SK-N-SH (cell line): Measurements from ENCODE around the gene ZNF365. TPM values are rescaled to one million over a fixed set of nuclear protein-coding genes. Genes with fewer than 3 reads are reported as not detected.

Experiments
- polyA plus RNA-seq, 3 experiments: library from polyadenylated mRNA; depleted of rRNA; stranded (reverse); fragments of >200 nt; gene quantifications; 2 replicates each; pipeline ENCODE4 v1.2.3, GENCODE V29; 2012
- small RNA-seq, 7 experiments: library from RNA; depleted of rRNA; stranded (forward); fragments of <200 nt; gene quantifications; one replicate each; pipeline ENCODE3, GENCODE V24; 2012

ZNF365 gene
- polyA plus RNA-seq, 1 of the 3 experiments (the other 2 are of a cell fraction): 4.5 TPM

Small RNA genes within 50 kb of the gene (small RNA-seq; reads per million reads assigned to genes)
- gene RN7SL591P: 0 reads per million in 7 experiments

Other genes with a start within 250 kb of the ZNF365 start
- gene RTKN2, start 105.5 kb upstream of the ZNF365 start, polyA plus RNA-seq (2012; rRNA removed): 1.4 and 1.5 TPM in 2 replicates